ENCODE results near the gene CCDC43. TPM values are rescaled to one million over a fixed set of nuclear protein-coding genes. Genes with fewer than 3 reads are reported as not detected.

The CCDC43 gene
- total and polyA plus RNA-seq, 2 of the 13 experiments (the other 11 are each of a cell fraction or from before 2014, with no cell fraction given), result 17.5 to 94.8 TPM

- TF ChIP-seq ZBTB3 (CRISPR knock-in tag; IDR thresholded peaks at IDR 0.05; ENCODE audit: borderline replicate concordance, low read depth), result no peak
- no peak for TF ChIP-seq HNRNPH1 (optimal IDR thresholded peaks at IDR 0.05; ENCODE audit: low read depth, low read length)
- no peak for TF ChIP-seq ZNF674 (CRISPR knock-in tag; IDR thresholded peaks at IDR 0.05; ENCODE audit: low read depth)
- peak; percentile 84 for TF ChIP-seq ZNF687 (CRISPR knock-in tag; IDR thresholded peaks at IDR 0.05)
- TF ChIP-seq ZBTB21 (CRISPR knock-in tag; IDR thresholded peaks at IDR 0.05), result no peak
- TF ChIP-seq ZMYM2 (CRISPR knock-in tag; IDR thresholded peaks at IDR 0.05), result 0 out of 2 replicates have a peak, but pooled peaks have one; percentile 56
- TF ChIP-seq NR2F2 (IDR thresholded peaks at IDR 0.05; ENCODE audit: borderline replicate concordance, low read depth), result peak; percentile 44; the same call in 1 of the 2 replicates
- TF ChIP-seq FOXM1 (CRISPR knock-in tag; IDR thresholded peaks at IDR 0.05), result peak; percentile 31; the same call in 1 of the 2 replicates
- no peak for TF ChIP-seq CBX2 (IDR thresholded peaks at IDR 0.05; ENCODE audit: low read depth, low read length)
- TF ChIP-seq CBX2 (CRISPR knock-in tag; IDR thresholded peaks at IDR 0.05; ENCODE audit: low read depth), result 0 out of 2 replicates have a peak, but pooled peaks have one; percentile 27
- TF ChIP-seq KLF9 (CRISPR knock-in tag; IDR thresholded peaks at IDR 0.05; ENCODE audit: low read depth), result peak; percentile 65; the same call in 1 of the 2 replicates
- TF ChIP-seq ZNF549 (CRISPR knock-in tag; IDR thresholded peaks at IDR 0.05), result no peak
- no peak for TF ChIP-seq ZNF713 (CRISPR knock-in tag; IDR thresholded peaks at IDR 0.05)
- TF ChIP-seq SNAPC2 (CRISPR knock-in tag; IDR thresholded peaks at IDR 0.05), result peak; percentile 82; the same call in 1 of the 2 replicates
- TF ChIP-seq ZNF430 (CRISPR knock-in tag; IDR thresholded peaks at IDR 0.05), result peak; percentile 93; the same call in 1 of the 2 replicates
- no peak; the same call in 1 of the 2 replicates for TF ChIP-seq ZNF160 (CRISPR knock-in tag; IDR thresholded peaks at IDR 0.05)
- no peak for TF ChIP-seq ZNF234 (CRISPR knock-in tag; conservative IDR thresholded peaks at IDR 0.05)
- peak; percentile 79; the same call in 1 of the 2 replicates for TF ChIP-seq CENPT (CRISPR knock-in tag; IDR thresholded peaks at IDR 0.05; ENCODE audit: low read depth)
- 0 out of 2 replicates have a peak, but pooled peaks have one; percentile 37 for TF ChIP-seq SSRP1 (CRISPR knock-in tag; IDR thresholded peaks at IDR 0.05)
- no peak; the same call in 1 of the 2 replicates for TF ChIP-seq ZNF552 (CRISPR knock-in tag; IDR thresholded peaks at IDR 0.05; ENCODE audit: borderline replicate concordance)
- TF ChIP-seq, protein P1, sequence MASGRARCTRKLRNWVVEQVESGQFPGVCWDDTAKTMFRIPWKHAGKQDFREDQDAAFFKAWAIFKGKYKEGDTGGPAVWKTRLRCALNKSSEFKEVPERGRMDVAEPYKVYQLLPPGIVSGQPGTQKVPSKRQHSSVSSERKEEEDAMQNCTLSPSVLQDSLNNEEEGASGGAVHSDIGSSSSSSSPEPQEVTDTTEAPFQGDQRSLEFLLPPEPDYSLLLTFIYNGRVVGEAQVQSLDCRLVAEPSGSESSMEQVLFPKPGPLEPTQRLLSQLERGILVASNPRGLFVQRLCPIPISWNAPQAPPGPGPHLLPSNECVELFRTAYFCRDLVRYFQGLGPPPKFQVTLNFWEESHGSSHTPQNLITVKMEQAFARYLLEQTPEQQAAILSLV (CRISPR knock-in tag; IDR thresholded peaks at IDR 0.05; ENCODE audit: borderline replicate concordance), result peak; percentile 19; the same call in 1 of the 2 replicates
- no peak for TF ChIP-seq ZNF775 (CRISPR knock-in tag; IDR thresholded peaks at IDR 0.05; ENCODE audit: borderline replicate concordance)
- TF ChIP-seq, protein P2, sequence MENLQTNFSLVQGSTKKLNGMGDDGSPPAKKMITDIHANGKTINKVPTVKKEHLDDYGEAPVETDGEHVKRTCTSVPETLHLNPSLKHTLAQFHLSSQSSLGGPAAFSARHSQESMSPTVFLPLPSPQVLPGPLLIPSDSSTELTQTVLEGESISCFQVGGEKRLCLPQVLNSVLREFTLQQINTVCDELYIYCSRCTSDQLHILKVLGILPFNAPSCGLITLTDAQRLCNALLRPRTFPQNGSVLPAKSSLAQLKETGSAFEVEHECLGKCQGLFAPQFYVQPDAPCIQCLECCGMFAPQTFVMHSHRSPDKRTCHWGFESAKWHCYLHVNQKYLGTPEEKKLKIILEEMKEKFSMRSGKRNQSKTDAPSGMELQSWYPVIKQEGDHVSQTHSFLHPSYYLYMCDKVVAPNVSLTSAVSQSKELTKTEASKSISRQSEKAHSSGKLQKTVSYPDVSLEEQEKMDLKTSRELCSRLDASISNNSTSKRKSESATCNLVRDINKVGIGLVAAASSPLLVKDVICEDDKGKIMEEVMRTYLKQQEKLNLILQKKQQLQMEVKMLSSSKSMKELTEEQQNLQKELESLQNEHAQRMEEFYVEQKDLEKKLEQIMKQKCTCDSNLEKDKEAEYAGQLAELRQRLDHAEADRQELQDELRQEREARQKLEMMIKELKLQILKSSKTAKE (CRISPR knock-in tag; IDR thresholded peaks at IDR 0.05; ENCODE audit: borderline replicate concordance), result 0 out of 2 replicates have a peak, but pooled peaks have one; percentile 37
Measured at GRCh38 chr17:44708401-44709263, 19.1 kb upstream of the CCDC43 start, which contains the start of gene DBF4B (continued).
